ENCODE results near the gene LMAN1L.

Gene LMAN1L

DNA sequence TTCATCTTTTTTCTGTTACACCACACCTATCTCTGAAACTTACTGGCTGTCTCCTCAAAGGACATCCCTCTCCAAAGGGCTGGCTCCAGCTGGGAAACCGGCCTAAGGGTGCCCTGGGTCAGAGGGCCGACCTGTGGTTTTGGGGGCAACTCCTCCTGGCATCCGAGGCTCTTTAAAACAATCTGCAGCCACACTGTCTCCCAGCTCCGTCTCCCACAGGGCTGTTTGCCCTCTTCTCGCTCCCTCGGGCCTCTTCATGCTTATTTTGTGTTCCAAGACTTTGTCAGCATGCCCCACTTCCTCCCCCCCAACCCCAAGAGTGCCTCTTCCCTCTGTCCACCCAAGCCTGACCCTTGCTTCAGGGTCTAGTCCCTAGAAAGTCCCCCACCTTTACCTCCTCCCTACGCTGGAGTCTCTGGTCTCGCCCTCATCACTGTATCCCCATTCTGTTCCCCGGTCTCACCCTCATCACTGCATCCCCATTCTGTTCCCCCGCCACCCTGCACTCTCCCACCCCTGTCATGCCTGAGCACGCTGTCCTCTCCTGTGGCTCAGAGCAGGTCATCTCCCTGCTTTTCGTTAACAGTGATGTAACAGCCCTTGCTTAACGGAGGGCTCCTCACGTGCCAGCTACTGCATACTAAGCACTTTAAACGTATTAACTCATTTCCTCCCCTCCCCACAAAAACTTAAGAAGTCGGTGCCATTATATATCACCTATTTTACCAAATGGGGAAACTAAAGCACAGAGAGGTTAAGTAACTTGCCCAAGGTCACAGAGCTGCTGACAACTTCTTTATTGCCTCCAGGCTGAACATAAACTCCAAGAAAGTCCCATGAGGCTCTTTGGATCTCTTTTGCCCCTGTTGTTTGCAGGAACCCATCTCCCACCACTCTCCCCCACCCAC is 31.9 kb upstream of the LMAN1L start:
- H3K4me3 Mint-ChIP-seq: peak overlapping the region; percentile 83 to 88 (median 86)
- no peaks in the 10 kb centered on the region for H3K27me3 Mint-ChIP-seq (ENCODE audit: low read depth)
- peaks cover 69% of the 10 kb centered on the region for H3K4me1 Mint-ChIP-seq
- no peaks in the 10 kb centered on the region for H3K36me3 Mint-ChIP-seq (ENCODE audit: low read depth)
- peak overlapping the region; percentile 11 to 77 (median 55) for H3K27ac Mint-ChIP-seq
- TF ChIP-seq, protein P1, sequence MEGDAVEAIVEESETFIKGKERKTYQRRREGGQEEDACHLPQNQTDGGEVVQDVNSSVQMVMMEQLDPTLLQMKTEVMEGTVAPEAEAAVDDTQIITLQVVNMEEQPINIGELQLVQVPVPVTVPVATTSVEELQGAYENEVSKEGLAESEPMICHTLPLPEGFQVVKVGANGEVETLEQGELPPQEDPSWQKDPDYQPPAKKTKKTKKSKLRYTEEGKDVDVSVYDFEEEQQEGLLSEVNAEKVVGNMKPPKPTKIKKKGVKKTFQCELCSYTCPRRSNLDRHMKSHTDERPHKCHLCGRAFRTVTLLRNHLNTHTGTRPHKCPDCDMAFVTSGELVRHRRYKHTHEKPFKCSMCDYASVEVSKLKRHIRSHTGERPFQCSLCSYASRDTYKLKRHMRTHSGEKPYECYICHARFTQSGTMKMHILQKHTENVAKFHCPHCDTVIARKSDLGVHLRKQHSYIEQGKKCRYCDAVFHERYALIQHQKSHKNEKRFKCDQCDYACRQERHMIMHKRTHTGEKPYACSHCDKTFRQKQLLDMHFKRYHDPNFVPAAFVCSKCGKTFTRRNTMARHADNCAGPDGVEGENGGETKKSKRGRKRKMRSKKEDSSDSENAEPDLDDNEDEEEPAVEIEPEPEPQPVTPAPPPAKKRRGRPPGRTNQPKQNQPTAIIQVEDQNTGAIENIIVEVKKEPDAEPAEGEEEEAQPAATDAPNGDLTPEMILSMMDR (IDR thresholded peaks at IDR 0.05; ENCODE audit: unreplicated experiment in 3 of 3): no peak
- no peaks in the 10 kb centered on the region for H3K9me3 Mint-ChIP-seq

GRCh38 chr15:74781431-74782258 is 31.0 kb upstream of the LMAN1L start, which contains the start of gene CSK:
CSK (plus strand) TSS chr15:74782080; CDS start chr15:74798298, 16,218 bp downstream.
- Mint-ChIP-seq H3K4me3 (peak within 1 kb of the TSS; percentile 90 to 91 (median 90)), H3K27me3 (ENCODE audit: low read depth) (no peaks in the 10 kb centered on the region), H3K4me1 (peaks cover 69% of the 10 kb centered on the region), H3K27ac (peak within 1 kb of the TSS; percentile 38 to 77 (median 55)), H3K36me3 (ENCODE audit: low read depth) (no peaks in the 10 kb centered on the region), H3K9me3 (no peaks in the 10 kb centered on the region)
- TF ChIP-seq, protein P1 (IDR thresholded peaks at IDR 0.05; ENCODE audit: unreplicated experiment in 3 of 3): peak; percentile 41 to 63 (median 59)

GRCh38 chr15:74782259-74783071 is 30.2 kb upstream of the LMAN1L start:
- TF ChIP-seq, protein P1 (IDR thresholded peaks at IDR 0.05; ENCODE audit: unreplicated experiment in 3 of 3): no peak
- Mint-ChIP-seq H3K4me1 (peaks cover 63% of the 10 kb centered on the region), H3K4me3 (peak overlapping the region; percentile 90 to 91 (median 90)), H3K9me3 (no peaks in the 10 kb centered on the region), H3K36me3 (ENCODE audit: low read depth) (no peaks in the 10 kb centered on the region), H3K27ac (peak overlapping the region; percentile 37 to 73 (median 38)), H3K27me3 (ENCODE audit: low read depth) (no peaks in the 10 kb centered on the region)

GRCh38 chr15:74783072-74783807 is 29.4 kb upstream of the LMAN1L start:
- Mint-ChIP-seq H3K9me3 (no peaks in the 10 kb centered on the region), H3K27ac (peak overlapping the region; percentile 37 to 46 (median 38)), H3K4me3 (peak overlapping the region; percentile 90 to 91 (median 90)), H3K36me3 (ENCODE audit: low read depth) (no peaks in the 10 kb centered on the region), H3K4me1 (peaks cover 63% of the 10 kb centered on the region), H3K27me3 (ENCODE audit: low read depth) (no peaks in the 10 kb centered on the region)
- TF ChIP-seq, protein P1 (IDR thresholded peaks at IDR 0.05; ENCODE audit: unreplicated experiment in 3 of 3): no peak

GRCh38 chr15:74783808-74784175 is 28.8 kb upstream of the LMAN1L start:
- no peaks in the 10 kb centered on the region for H3K27me3 Mint-ChIP-seq (ENCODE audit: low read depth)

More at GRCh38 chr15:74783808-74784175, 28.8 kb upstream of the LMAN1L start:
- TF ChIP-seq, protein P1 (IDR thresholded peaks at IDR 0.05; ENCODE audit: unreplicated experiment in 3 of 3): no peak
- Mint-ChIP-seq H3K9me3 (no peaks in the 10 kb centered on the region), H3K4me1 (peaks cover 62% of the 10 kb centered on the region), H3K36me3 (ENCODE audit: low read depth) (no peaks in the 10 kb centered on the region), H3K27ac (peak overlapping the region in 2 of 3 experiments; percentile 27 to 38), H3K4me3 (peak overlapping the region; percentile 90 to 91 (median 90))
